Esophagus muscularis mucosa (tissue), 3 donors: ENCODE results near the gene KRT6B.

Experiments used
- EP300 ChIP-seq: sonication (generic); formaldehyde crosslinking; IDR thresholded peaks from one replicate; pipeline ENCODE4 v1.6.1; 2017; ENCODE audit warnings: antibody characterized with exemption
- TF ChIP-seq, protein P1 (sequence below), 3 experiments: fragments of 200-600 bp in 2 of 3; fragments of 450-650 bp in 1 of 3; sonication (generic) in 2 of 3; IDR thresholded peaks; one replicate each; pipeline ENCODE4 v1.5.1; 2017 to 2019; ENCODE audit warnings: antibody characterized with exemption in 3 of 3, mild to moderate bottlenecking in 2 of 3, moderate library complexity in 1 of 3

DNA sequence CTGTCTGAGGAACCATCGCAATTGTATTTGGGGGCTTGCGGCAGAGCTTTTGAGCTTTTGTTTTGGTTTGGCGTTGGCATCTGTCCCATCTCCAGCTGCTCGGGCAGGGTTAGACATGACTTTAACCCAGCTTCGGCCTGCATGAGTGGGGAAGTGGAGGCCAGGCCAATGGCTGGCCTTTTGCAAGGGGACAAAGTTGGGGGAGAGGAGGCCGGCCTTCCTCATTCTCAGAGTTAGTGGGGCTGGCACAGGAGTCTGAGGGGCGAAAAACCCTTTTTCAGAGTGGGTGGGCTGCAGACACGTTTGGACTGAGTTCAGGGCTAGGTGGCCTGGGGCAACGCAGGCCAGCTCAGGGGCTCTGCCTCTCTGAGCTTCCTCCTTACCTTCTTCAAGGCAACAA lies 51.0 kb downstream of the KRT6B start:
- TF ChIP-seq, protein P1, sequence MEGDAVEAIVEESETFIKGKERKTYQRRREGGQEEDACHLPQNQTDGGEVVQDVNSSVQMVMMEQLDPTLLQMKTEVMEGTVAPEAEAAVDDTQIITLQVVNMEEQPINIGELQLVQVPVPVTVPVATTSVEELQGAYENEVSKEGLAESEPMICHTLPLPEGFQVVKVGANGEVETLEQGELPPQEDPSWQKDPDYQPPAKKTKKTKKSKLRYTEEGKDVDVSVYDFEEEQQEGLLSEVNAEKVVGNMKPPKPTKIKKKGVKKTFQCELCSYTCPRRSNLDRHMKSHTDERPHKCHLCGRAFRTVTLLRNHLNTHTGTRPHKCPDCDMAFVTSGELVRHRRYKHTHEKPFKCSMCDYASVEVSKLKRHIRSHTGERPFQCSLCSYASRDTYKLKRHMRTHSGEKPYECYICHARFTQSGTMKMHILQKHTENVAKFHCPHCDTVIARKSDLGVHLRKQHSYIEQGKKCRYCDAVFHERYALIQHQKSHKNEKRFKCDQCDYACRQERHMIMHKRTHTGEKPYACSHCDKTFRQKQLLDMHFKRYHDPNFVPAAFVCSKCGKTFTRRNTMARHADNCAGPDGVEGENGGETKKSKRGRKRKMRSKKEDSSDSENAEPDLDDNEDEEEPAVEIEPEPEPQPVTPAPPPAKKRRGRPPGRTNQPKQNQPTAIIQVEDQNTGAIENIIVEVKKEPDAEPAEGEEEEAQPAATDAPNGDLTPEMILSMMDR (IDR thresholded peaks at IDR 0.05), result no peak
- TF ChIP-seq EP300, result no peak
